HepG2 (cell line): ENCODE results near the gene SPTSSA. TPM values are rescaled to one million over a fixed set of nuclear protein-coding genes. Genes with fewer than 3 reads are reported as not detected.

Source experiments
- ATAC-seq: fragments of 200-7000 bp; cut with Tn5 transposase; 3 replicates; pipeline ENCODE4 v1.9.1; 2020; ENCODE audit warnings: mild to moderate bottlenecking, moderate library complexity
- BruUV-seq: library from RNA; stranded (reverse); fragments of 400-500 nt; replicated peaks from 2 replicates; lab custom pipeline; 2021; lab: Mats Ljungman, UMichigan
- CTCF ChIA-PET: fragments of 300-600 bp; formaldehyde crosslinking; extraction: SDS; loops from one replicate; lab custom pipeline; 2021; ENCODE audit warnings: low total read pairs, inconsistent platforms, low intra/inter-chr PET ratio; lab: Yijun Ruan, JAX
- POLR2A ChIA-PET: fragments of 350-600 bp; sonication (Branson Sonifier 250); formaldehyde crosslinking; loops from one replicate; lab custom pipeline; 2020; ENCODE audit warnings: antibody characterized with exemption, inconsistent platforms; lab: Yijun Ruan, JAX
- DNase-seq: peaks from one replicate; pipeline ENCODE4 v3.0.0-alpha.2; 2015; ENCODE audit warnings: low spot score
- FAIRE-seq: peaks from 3 replicates; lab custom pipeline; 2011; peaks lifted over from hg19 to GRCh38; lab: Jason Lieb, UNC
- H2AFZ ChIP-seq: one replicate; pipeline ENCODE4 v1.6.1; 2011; ENCODE audit warnings: low read length, inconsistent platforms
- H3K27ac ChIP-seq: fragments of 300-600 bp; 3 replicates; pipeline ENCODE4 v1.8.0; 2011; ENCODE audit warnings: mixed run types, mild to moderate bottlenecking, mixed read lengths, low read length, inconsistent platforms; ENCODE audit not compliant: insufficient read depth; ENCODE audit errors: extremely low read length
- H3K27me3 ChIP-seq, 2 experiments: fragments of 200-600 bp in 1 of 2; 2 replicates in 1 of 2; 3 replicates in 1 of 2; pipeline versions ENCODE4 v1.6.0 to v1.8.0; 2011; ENCODE audit warnings: low read length in 2 of 2, mild to moderate bottlenecking in 2 of 2, moderate library complexity in 2 of 2, inconsistent platforms in 1 of 2; ENCODE audit not compliant: insufficient read depth in 2 of 2, control insufficient read depth in 1 of 2
- H3K36me3 ChIP-seq, 2 experiments: fragments of 200-600 bp in 1 of 2; replicated peaks in 1 of 2; 2 replicates in 1 of 2; 3 replicates in 1 of 2; pipeline versions ENCODE4 v1.5.1 to v1.8.0; 2011; ENCODE audit warnings: low read length in 2 of 2, inconsistent platforms in 1 of 2; ENCODE audit not compliant: insufficient read depth in 2 of 2, control insufficient read depth in 1 of 2
- H3K4me1 ChIP-seq: 2 replicates; pipeline ENCODE4 v1.5.1; 2012; ENCODE audit warnings: low read length, inconsistent platforms; ENCODE audit not compliant: insufficient read depth
- H3K4me2 ChIP-seq: 2 replicates; pipeline ENCODE4 v1.6.0; 2011; ENCODE audit warnings: low read depth, low read length, inconsistent platforms
- H3K4me3 ChIP-seq, 3 experiments: fragments of 200-600 bp in 1 of 3; sonication (generic), shearing (Covaris generic) in 1 of 3; replicated peaks in 1 of 3; 2 replicates each; pipeline ENCODE4 v1.5.1; 2011 to 2016; ENCODE audit warnings: low read length in 3 of 3, inconsistent platforms in 2 of 3, low read depth in 2 of 3, mild to moderate bottlenecking in 2 of 3, control low read depth in 1 of 3, mixed read lengths in 1 of 3; ENCODE audit not compliant: insufficient read depth in 1 of 3
- H3K79me2 ChIP-seq: one replicate; pipeline ENCODE4 v1.6.1; 2011; ENCODE audit warnings: low read length, inconsistent platforms; ENCODE audit not compliant: insufficient read depth
- H3K9ac ChIP-seq: 2 replicates; pipeline ENCODE4 v1.6.0; 2011; ENCODE audit warnings: mild to moderate bottlenecking, low read depth, low read length, inconsistent platforms; ENCODE audit not compliant: insufficient read depth
- H3K9me3 ChIP-seq: 2 replicates; pipeline ENCODE4 v1.5.1; 2012; ENCODE audit warnings: mild to moderate bottlenecking, low read length
- H4K20me1 ChIP-seq: 2 replicates; pipeline ENCODE4 v1.6.0; 2011; ENCODE audit warnings: inconsistent platforms, mild to moderate bottlenecking, low read length, moderate library complexity; ENCODE audit not compliant: insufficient read depth
- BRD4 ChIP-seq: sonication (generic); formaldehyde crosslinking; IDR thresholded peaks from 2 replicates; pipeline ENCODE4 v1.4.0; 2020; ENCODE audit warnings: missing genetic modification reagents
- DNMT3B ChIP-seq: conservative IDR thresholded peaks from 2 replicates; pipeline ENCODE4 v1.6.1; 2016; ENCODE audit warnings: missing biosample characterization, control low read depth
- GATAD2A ChIP-seq: IDR thresholded peaks from 2 replicates; pipeline ENCODE4 v1.6.1; 2016
- MAZ ChIP-seq, 2 experiments: sonication (generic) in 1 of 2; formaldehyde crosslinking in 1 of 2; IDR thresholded peaks; 2 replicates each; pipeline versions ENCODE4 v1.5.0 to v1.6.1; 2012 to 2020; ENCODE audit warnings: low read depth in 2 of 2, mild to moderate bottlenecking in 2 of 2, borderline replicate concordance in 1 of 2, improper control_type of control experiment in 1 of 2, low read length in 1 of 2, missing genetic modification reagents in 1 of 2, moderate library complexity in 1 of 2
- NAIF1 ChIP-seq: sonication (generic); formaldehyde crosslinking; IDR thresholded peaks from 2 replicates; pipeline ENCODE4 v1.5.0; 2020; ENCODE audit warnings: mild to moderate bottlenecking, missing genetic modification reagents, borderline replicate concordance
- NR2C2 ChIP-seq: sonication (generic); formaldehyde crosslinking; IDR thresholded peaks from 2 replicates; pipeline ENCODE4 v1.4.0; 2020; ENCODE audit warnings: missing genetic modification reagents, mild to moderate bottlenecking, moderate library complexity, borderline replicate concordance
- SOX6 ChIP-seq, 2 experiments: fragments of 450-650 bp in 1 of 2; sonication (generic) in 1 of 2; formaldehyde crosslinking in 1 of 2; IDR thresholded peaks; 2 replicates each; pipeline versions ENCODE4 v1.4.0 to v1.6.1; 2017 to 2020; ENCODE audit warnings: antibody characterized with exemption in 1 of 2, mild to moderate bottlenecking in 1 of 2, missing genetic modification reagents in 1 of 2
- THAP11 ChIP-seq: IDR thresholded peaks from 2 replicates; pipeline ENCODE4 v1.6.1; 2016; ENCODE audit warnings: missing biosample characterization, missing genetic modification reagents
- ZBTB8A ChIP-seq: sonication (generic); formaldehyde crosslinking; IDR thresholded peaks from 2 replicates; pipeline ENCODE4 v1.4.0; 2020; ENCODE audit warnings: mild to moderate bottlenecking, low read depth, missing genetic modification reagents, borderline replicate concordance
- ZMAT3 ChIP-seq: sonication (generic); formaldehyde crosslinking; conservative IDR thresholded peaks from 2 replicates; pipeline ENCODE4 v1.7.0; 2021; ENCODE audit warnings: missing genetic modification reagents
- ZNF558 ChIP-seq: sonication (generic); formaldehyde crosslinking; IDR thresholded peaks from 2 replicates; pipeline ENCODE4 v1.9.0; 2022; ENCODE audit warnings: mild to moderate bottlenecking, missing genetic modification reagents, borderline replicate concordance
- WGBS: methylation state at CpG from one replicate; pipeline ENCODE4 v1.1.6; 2017; ENCODE audit warnings: low lambda C conversion rate; 5-methylcytosine and 5-hydroxymethylcytosine counted together
- in situ Hi-C: cut with HindIII; loops from 2 replicates; pipeline ENCODE4 v1.10.0; 2017; ENCODE audit warnings: low pct_unique_long_range_greater_than_20kb; ENCODE audit not compliant: extremely low pct_ligation_motif_present
- intact Hi-C: fragments of 100-400 bp; cut with micrococcal nuclease; formaldehyde crosslinking; loops from one replicate; pipeline ENCODE4 v1.10.0; 2022; ENCODE audit not compliant: unreplicated experiment
- polyA plus RNA-seq, 8 experiments: library from polyadenylated mRNA; depleted of rRNA in 3 of 8; stranded (reverse) in 7 of 8; unstranded in 1 of 8; fragments of >200 nt; fragmentation: Illumina TruSeq in 4 of 8; extraction: Trizol in 4 of 8; gene quantifications; 2 replicates each; pipeline versions ENCODE4 v1.2.1 to v1.2.3, GENCODE V29; 2011 to 2016; ENCODE audit warnings: low read depth in 4 of 8, missing spikeins in 1 of 8, mixed read lengths in 1 of 8; ENCODE audit not compliant: insufficient read depth in 1 of 8
- total RNA-seq, 5 experiments: library from RNA; depleted of rRNA; stranded (reverse); fragments of >200 nt; fragmentation: Illumina TruSeq; extraction: Trizol; gene quantifications; 2 replicates each; pipeline ENCODE4 v1.2.3, GENCODE V29; 2016; ENCODE audit warnings: low read depth in 1 of 5
- TF ChIP-seq, protein P1 (sequence below): sonication (generic); formaldehyde crosslinking; IDR thresholded peaks from 2 replicates; pipeline ENCODE4 v1.4.0; 2020; ENCODE audit warnings: missing genetic modification reagents
- TF ChIP-seq, protein P2 (sequence below): sonication (generic); formaldehyde crosslinking; IDR thresholded peaks from 2 replicates; pipeline ENCODE4 v1.5.1; 2020; ENCODE audit warnings: missing genetic modification reagents, mild to moderate bottlenecking, borderline replicate concordance
- TF ChIP-seq, protein P3 (sequence below): sonication (generic); formaldehyde crosslinking; IDR thresholded peaks from 2 replicates; pipeline ENCODE4 v1.9.0; 2021; ENCODE audit warnings: missing genetic modification reagents, borderline replicate concordance

SPTSSA gene
- total and polyA plus RNA-seq, 2 of the 13 experiments (the other 11 are each of a cell fraction or from before 2014, with no cell fraction given): 19.1 to 86.1 TPM

DNA sequence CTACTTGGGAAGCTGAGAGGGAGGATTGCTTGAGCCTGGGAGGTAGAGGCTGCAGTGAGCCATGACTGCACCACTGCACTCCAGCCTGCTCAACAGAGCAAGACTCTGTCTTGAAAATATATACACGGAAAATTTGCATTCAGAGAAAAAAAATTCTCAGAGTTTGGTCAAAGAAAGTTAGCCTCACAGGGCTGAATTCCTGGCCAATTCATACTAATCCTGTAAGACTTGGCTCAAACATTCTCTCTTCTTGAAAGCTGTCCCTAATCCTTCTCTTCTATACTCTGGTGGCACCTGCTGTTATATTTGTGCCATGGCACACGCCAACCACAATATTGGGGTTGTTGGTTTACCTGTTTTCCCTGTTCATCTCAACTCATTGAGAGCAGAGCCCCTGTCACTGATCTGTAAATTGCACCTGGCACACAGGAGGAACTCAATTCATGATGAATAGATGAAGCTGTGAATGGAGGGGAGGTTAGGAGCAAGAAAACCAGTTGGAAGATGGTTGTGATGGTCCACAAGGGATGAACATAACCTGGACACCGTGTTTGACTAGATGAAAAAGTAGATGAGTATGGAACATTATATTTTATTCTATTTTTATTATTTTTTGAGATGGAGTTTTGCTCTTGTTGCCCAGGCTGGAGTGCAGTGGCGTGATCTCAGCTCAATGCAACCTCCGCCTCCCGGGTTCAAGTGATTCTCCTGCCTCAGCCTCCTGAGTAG, 36.8 kb upstream of the SPTSSA start (continued):
- no peak for TF ChIP-seq ZNF558 (CRISPR knock-in tag)
- TF ChIP-seq THAP11 (CRISPR knock-in tag): 0 out of 2 replicates have a peak, but pooled peaks have one; percentile 41
- no peak for TF ChIP-seq DNMT3B
- TF ChIP-seq ZMAT3: peak; percentile 75; the same call in 1 of the 2 replicates
- no peak for TF ChIP-seq ZBTB8A (CRISPR knock-in tag)
- no peak for TF ChIP-seq BRD4 (CRISPR knock-in tag)
- TF ChIP-seq, protein P1, sequence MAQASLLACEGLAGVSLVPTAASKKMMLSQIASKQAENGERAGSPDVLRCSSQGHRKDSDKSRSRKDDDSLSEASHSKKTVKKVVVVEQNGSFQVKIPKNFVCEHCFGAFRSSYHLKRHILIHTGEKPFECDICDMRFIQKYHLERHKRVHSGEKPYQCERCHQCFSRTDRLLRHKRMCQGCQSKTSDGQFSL (CRISPR knock-in tag): no peak

DNA sequence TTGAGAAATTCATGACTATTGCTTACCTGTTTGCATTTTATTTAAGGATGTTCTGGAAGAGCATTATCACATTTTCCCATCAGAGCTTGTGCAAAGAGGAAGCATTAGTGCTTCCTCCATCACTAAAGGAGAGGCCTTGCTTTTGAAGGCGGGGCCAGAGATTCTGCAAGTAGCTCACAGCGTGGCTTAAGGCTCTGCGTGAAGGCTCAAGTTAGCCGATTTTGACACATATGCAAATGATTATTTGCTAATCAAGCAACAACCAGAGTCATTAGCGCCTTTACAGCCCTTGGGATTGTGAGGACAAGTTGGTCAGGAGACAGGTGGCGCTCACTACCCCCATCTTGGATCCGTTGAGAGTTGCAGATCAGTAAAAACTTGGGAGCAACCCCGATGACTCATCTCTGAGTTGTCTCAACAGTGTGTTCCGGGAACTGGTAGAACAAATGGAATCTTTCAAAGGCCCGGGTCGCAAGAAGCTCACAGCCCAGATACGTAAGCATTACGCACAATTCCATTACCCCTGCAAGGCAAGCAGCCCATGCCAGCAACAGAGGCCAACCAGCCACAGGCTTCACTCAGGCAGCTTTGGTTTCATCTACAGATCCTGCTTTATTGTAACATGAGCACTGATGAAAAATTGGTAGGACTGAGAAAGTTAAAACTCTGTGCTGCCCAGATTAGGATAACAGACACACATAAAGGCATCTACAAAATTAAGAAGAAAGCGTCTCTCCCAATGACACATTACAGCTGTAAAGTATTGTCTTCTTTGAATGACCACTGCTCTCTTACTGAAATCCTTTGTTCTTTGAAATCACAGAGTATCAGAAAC, 34.9 kb upstream of the SPTSSA start:
- no peaks in the 10 kb centered on the region for H4K20me1 ChIP-seq
- BruUV-seq: TSS peak; percentile 100
- no peaks in the 10 kb centered on the region for H3K79me2 ChIP-seq
- H3K27me3 ChIP-seq: no peaks in the 10 kb centered on the region
- ChIA-PET CTCF (interaction anchor here (2.1 to 5.3 kb wide), 3 partner anchors 36 to 174 kb away, joined by 9 to 149 read pairs (median 19); partner anchors contain the start of gene SPTSSA), POLR2A (interaction anchor here (0.7 to 4.9 kb wide), 16 partner anchors 9 to 1329 kb away, joined by 3 to 71 read pairs (median 4); partner anchors contain the start of genes BRMS1L, EAPP and SPTSSA)
- intact Hi-C loops: loop anchor here (1.0 to 10.0 kb wide), 6 partner anchors 29 to 662 kb away; partner anchors contain the start of gene EAPP
- in situ Hi-C loops: loop anchor here (5.0 to 10.0 kb wide), 3 partner anchors 35 to 165 kb away; partner anchors contain the start of gene SPTSSA
- H3K4me2 ChIP-seq: peak overlapping the region; percentile 76
- WGBS: 15% methylated on average over 14 of the region's 14 CpGs
- DNase-seq (peak; percentile 99), FAIRE-seq (peak; percentile 63), ATAC-seq (peak; percentile 71)
- peaks cover 68% of the 10 kb centered on the region for H3K4me1 ChIP-seq
- H2AFZ ChIP-seq: peak overlapping the region; percentile 6
- no peaks in the 10 kb centered on the region for H3K9me3 ChIP-seq
- H3K9ac ChIP-seq: peak overlapping the region; percentile 85
- peak overlapping the region; percentile 6 to 56 (median 15) for H3K4me3 ChIP-seq
- no peaks in the 10 kb centered on the region for H3K36me3 ChIP-seq
- H3K27ac ChIP-seq: peak overlapping the region; percentile 86
- TF ChIP-seq GATAD2A: peak; percentile 91
- TF ChIP-seq SOX6 (IDR thresholded peaks at IDR 0.05): no peak
- TF ChIP-seq SOX6 (CRISPR knock-in tag; IDR thresholded peaks at IDR 0.05): peak; percentile 79
- TF ChIP-seq, protein P2, sequence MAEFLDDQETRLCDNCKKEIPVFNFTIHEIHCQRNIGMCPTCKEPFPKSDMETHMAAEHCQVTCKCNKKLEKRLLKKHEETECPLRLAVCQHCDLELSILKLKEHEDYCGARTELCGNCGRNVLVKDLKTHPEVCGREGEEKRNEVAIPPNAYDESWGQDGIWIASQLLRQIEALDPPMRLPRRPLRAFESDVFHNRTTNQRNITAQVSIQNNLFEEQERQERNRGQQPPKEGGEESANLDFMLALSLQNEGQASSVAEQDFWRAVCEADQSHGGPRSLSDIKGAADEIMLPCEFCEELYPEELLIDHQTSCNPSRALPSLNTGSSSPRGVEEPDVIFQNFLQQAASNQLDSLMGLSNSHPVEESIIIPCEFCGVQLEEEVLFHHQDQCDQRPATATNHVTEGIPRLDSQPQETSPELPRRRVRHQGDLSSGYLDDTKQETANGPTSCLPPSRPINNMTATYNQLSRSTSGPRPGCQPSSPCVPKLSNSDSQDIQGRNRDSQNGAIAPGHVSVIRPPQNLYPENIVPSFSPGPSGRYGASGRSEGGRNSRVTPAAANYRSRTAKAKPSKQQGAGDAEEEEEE (CRISPR knock-in tag): no peak; the same call in 1 of the 2 replicates
- TF ChIP-seq NAIF1 (CRISPR knock-in tag): peak; percentile 77; the same call in 1 of the 2 replicates
- TF ChIP-seq, protein P3, sequence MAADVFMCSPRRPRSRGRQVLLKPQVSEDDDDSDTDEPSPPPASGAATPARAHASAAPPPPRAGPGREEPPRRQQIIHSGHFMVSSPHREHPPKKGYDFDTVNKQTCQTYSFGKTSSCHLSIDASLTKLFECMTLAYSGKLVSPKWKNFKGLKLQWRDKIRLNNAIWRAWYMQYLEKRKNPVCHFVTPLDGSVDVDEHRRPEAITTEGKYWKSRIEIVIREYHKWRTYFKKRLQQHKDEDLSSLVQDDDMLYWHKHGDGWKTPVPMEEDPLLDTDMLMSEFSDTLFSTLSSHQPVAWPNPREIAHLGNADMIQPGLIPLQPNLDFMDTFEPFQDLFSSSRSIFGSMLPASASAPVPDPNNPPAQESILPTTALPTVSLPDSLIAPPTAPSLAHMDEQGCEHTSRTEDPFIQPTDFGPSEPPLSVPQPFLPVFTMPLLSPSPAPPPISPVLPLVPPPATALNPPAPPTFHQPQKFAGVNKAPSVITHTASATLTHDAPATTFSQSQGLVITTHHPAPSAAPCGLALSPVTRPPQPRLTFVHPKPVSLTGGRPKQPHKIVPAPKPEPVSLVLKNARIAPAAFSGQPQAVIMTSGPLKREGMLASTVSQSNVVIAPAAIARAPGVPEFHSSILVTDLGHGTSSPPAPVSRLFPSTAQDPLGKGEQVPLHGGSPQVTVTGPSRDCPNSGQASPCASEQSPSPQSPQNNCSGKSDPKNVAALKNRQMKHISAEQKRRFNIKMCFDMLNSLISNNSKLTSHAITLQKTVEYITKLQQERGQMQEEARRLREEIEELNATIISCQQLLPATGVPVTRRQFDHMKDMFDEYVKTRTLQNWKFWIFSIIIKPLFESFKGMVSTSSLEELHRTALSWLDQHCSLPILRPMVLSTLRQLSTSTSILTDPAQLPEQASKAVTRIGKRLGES (CRISPR knock-in tag): 0 out of 2 replicates have a peak, but pooled peaks have one; percentile 27
- peak; percentile 56; the same call in 1 of the 2 replicates for TF ChIP-seq NR2C2 (CRISPR knock-in tag)
- TF ChIP-seq MAZ (IDR thresholded peaks at IDR 0.05; ENCODE audit: borderline replicate concordance, low read depth, low read length): no peak
- no peak; the same call in 1 of the 2 replicates for TF ChIP-seq MAZ (CRISPR knock-in tag; IDR thresholded peaks at IDR 0.05; ENCODE audit: low read depth)
